ENCODE measurements around the gene NFYC.

Gene NFYC

GRCh38 chr1:40768146-40768990 is 76.9 kb downstream of the NFYC start:
- H3K4me2 ChIP-seq (ENCODE audit: low read length), result no peak overlapping the region
- no peaks in the 10 kb centered on the region for H3K9me3 ChIP-seq (replicated peaks; ENCODE audit: low read length)
- H3K4me1 ChIP-seq (ENCODE audit: control insufficient read depth, insufficient read depth, low read length), result no peaks in the 10 kb centered on the region
- no peak overlapping the region for H3K4me3 ChIP-seq (ENCODE audit: low read length)
- H3K27me3 ChIP-seq (ENCODE audit: control insufficient read depth, insufficient read depth, low read length), result no peaks in the 10 kb centered on the region
- peaks cover 48% of the 10 kb centered on the region for H3K36me3 ChIP-seq (ENCODE audit: insufficient read depth, low read length)
- no peak overlapping the region for H3K9ac ChIP-seq (ENCODE audit: low read depth, low read length)

DNA sequence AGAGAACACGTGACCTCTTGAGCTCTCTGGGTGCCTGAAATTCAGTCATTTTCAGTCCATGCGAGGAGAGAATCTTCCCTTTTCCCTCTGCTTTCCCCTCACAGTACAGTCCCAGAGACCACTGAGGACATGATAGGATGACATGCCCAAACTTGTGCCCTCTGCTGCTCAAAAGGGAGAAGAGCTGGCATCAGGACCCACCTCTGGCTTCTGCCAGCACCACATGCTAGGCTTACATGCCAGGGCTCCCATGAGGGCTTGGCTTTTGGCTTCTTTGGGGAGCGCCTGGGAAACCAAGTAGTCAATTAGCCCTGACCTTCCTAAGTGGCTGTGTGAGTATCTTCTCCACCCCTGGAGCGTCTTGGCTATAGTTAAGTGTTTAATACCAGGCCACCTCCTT is 78.3 kb downstream of the NFYC start:
- Histone ChIP-seq H3K36me3 (ENCODE audit: insufficient read depth, low read length) (peaks cover 36% of the 10 kb centered on the region), H3K9ac (ENCODE audit: low read depth, low read length) (no peak overlapping the region), H3K9me3 (replicated peaks; ENCODE audit: low read length) (no peaks in the 10 kb centered on the region), H3K4me2 (ENCODE audit: low read length) (no peak overlapping the region), H3K4me1 (ENCODE audit: control insufficient read depth, insufficient read depth, low read length) (no peaks in the 10 kb centered on the region), H3K4me3 (ENCODE audit: low read length) (no peak overlapping the region), H3K27me3 (ENCODE audit: control insufficient read depth, insufficient read depth, low read length) (no peaks in the 10 kb centered on the region)

GRCh38 chr1:40770296-40771070 is 79.0 kb downstream of the NFYC start:
- Histone ChIP-seq H3K4me2 (ENCODE audit: low read length) (no peak overlapping the region), H3K4me1 (ENCODE audit: control insufficient read depth, insufficient read depth, low read length) (no peaks in the 10 kb centered on the region), H3K27me3 (ENCODE audit: control insufficient read depth, insufficient read depth, low read length) (no peaks in the 10 kb centered on the region), H3K9ac (ENCODE audit: low read depth, low read length) (no peak overlapping the region), H3K9me3 (replicated peaks; ENCODE audit: low read length) (no peaks in the 10 kb centered on the region), H3K4me3 (ENCODE audit: low read length) (no peak overlapping the region), H3K36me3 (ENCODE audit: insufficient read depth, low read length) (peaks cover 33% of the 10 kb centered on the region)

DNA sequence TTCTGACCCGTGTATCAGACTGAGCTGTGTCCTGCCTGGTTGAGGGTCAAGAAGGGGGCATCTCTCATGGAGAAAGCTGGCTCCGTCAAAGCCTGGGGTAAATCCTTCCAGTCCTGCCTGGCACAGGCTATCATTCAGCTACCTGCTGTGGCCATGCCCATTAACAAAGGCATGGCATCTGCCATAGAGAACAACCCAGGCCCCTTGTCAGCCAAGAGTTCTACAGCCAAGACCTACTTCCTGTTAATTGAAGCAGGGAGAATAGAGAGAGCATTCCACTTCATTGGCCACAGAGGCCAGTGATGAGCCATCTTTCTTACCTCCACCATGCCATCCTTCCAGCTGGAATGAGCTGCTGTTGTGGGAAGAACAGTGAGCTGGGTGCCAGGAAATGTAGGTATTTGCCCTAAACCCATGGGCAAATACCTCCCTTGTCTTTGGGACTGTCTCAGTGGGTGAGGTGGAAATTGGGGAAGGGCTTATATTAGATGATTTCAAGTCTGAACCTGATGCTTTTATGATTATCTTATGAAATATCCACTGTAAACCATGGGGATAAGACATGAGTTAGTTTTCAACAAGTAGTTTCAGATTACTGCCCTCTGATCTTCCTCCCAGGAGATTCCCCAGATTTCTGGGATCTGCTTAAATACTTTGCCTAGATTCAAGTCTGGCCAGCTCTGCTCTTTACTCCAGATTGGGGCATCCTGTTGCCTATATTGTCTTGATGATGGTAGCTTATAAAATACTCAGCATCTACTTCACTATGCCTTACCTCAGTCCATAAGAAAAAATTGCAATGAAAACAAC is 80.8 kb downstream of the NFYC start:
- Histone ChIP-seq H3K4me3 (ENCODE audit: low read length) (no peak overlapping the region), H3K9me3 (replicated peaks; ENCODE audit: low read length) (no peaks in the 10 kb centered on the region), H3K4me1 (ENCODE audit: control insufficient read depth, insufficient read depth, low read length) (no peaks in the 10 kb centered on the region), H3K9ac (ENCODE audit: low read depth, low read length) (no peak overlapping the region), H3K36me3 (ENCODE audit: insufficient read depth, low read length) (peaks cover 22% of the 10 kb centered on the region), H3K27me3 (ENCODE audit: control insufficient read depth, insufficient read depth, low read length) (no peaks in the 10 kb centered on the region), H3K4me2 (ENCODE audit: low read length) (no peak overlapping the region)

GRCh38 chr1:40773748-40774265 is 82.3 kb downstream of the NFYC start:
- H3K36me3 ChIP-seq (ENCODE audit: insufficient read depth, low read length), result peaks cover 9% of the 10 kb centered on the region
- no peaks in the 10 kb centered on the region for H3K4me1 ChIP-seq (ENCODE audit: control insufficient read depth, insufficient read depth, low read length)
- no peak overlapping the region for H3K9ac ChIP-seq (ENCODE audit: low read depth, low read length)
- H3K27me3 ChIP-seq (ENCODE audit: control insufficient read depth, insufficient read depth, low read length), result no peaks in the 10 kb centered on the region
- H3K4me3 ChIP-seq (ENCODE audit: low read length), result no peak overlapping the region
- no peaks in the 10 kb centered on the region for H3K9me3 ChIP-seq (replicated peaks; ENCODE audit: low read length)
- no peak overlapping the region for H3K4me2 ChIP-seq (ENCODE audit: low read length)

DNA sequence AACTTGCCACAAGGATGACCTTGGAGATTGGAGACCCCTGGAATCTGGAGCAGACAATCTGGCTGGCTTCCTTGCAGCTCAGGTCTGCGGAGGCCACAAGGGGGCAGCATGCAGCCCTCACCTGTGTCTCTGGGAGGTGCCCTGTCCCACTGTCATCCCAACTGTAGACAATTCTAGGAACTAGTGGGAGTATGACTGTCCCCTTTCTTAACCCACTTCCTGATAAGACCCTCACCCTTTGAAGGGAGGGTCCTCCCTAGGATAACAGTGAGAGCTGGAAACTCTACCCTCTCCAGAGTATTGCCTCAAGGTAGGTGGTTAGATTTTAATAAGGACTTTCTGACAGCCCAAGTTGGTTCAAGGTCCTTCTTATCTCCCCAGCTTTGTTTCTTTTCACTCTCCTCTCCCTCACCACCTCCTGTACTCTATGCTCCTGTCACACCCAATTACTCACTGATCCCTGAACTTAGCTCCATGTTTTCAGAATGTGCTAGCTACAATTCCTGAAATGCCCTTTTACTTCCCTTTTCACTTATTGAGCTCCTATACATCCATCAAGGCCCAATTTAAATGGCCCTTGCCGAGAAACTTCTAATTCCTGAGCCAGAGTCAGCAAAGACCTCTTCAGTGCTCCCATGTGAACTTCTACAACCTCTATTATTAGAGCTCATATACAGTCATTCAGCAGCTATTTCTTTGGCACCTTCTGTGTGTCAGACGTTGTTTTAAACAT is 82.9 kb downstream of the NFYC start:
- no peaks in the 10 kb centered on the region for H3K4me1 ChIP-seq (ENCODE audit: control insufficient read depth, insufficient read depth, low read length)
- H3K27me3 ChIP-seq (ENCODE audit: control insufficient read depth, insufficient read depth, low read length), result no peaks in the 10 kb centered on the region
- no peak overlapping the region for H3K4me3 ChIP-seq (ENCODE audit: low read length)
- H3K9ac ChIP-seq (ENCODE audit: low read depth, low read length), result no peak overlapping the region
- no peaks in the 10 kb centered on the region for H3K9me3 ChIP-seq (replicated peaks; ENCODE audit: low read length)
- no peak overlapping the region for H3K4me2 ChIP-seq (ENCODE audit: low read length)
- peaks cover 8% of the 10 kb centered on the region for H3K36me3 ChIP-seq (ENCODE audit: insufficient read depth, low read length)

DNA sequence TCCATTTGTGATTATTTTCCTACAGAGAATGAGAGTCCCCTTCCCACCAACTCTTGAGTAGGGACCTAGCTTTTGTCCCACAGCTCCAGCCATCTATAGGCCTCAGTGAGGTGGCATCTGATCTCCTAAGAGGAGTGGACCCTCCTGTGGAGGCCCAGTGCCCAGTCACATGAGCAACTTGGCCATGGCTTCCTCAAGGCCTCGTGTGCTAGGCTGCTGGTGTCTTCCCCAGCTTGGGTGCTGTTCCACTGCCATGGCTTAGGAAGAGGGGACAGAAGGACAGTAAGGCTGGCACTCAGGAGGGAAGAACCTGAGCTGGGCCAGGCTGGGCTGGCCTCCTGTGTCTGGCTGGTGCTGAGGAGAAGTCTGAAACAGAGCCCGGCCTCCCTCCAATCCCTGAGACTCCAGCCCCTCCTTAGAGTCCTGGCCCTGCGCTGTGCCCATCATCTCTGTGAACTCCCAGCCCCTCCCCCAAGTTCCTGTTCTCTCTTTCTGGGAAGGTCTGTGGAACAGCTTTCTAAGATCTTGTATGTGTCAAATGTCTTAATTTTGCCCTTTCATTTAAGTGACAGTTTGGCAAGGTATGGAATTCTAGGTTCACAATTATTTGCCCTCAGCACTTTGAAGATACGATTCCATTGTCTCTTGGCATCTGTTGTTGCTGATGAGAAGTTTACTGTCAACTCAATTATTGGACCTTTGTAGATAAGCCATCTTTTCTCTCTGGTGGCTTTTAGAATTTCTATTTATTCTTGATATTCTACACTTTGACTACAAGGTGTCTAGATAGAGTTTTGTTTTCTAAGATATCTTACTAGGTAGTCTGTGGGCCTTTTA is 85.0 kb downstream of the NFYC start:
- Histone ChIP-seq H3K27me3 (ENCODE audit: control insufficient read depth, insufficient read depth, low read length) (no peaks in the 10 kb centered on the region), H3K9ac (ENCODE audit: low read depth, low read length) (no peak overlapping the region), H3K9me3 (replicated peaks; ENCODE audit: low read length) (no peaks in the 10 kb centered on the region), H3K36me3 (ENCODE audit: insufficient read depth, low read length) (no peaks in the 10 kb centered on the region), H3K4me2 (ENCODE audit: low read length) (no peak overlapping the region), H3K4me1 (ENCODE audit: control insufficient read depth, insufficient read depth, low read length) (no peaks in the 10 kb centered on the region), H3K4me3 (ENCODE audit: low read length) (no peak overlapping the region)

DNA sequence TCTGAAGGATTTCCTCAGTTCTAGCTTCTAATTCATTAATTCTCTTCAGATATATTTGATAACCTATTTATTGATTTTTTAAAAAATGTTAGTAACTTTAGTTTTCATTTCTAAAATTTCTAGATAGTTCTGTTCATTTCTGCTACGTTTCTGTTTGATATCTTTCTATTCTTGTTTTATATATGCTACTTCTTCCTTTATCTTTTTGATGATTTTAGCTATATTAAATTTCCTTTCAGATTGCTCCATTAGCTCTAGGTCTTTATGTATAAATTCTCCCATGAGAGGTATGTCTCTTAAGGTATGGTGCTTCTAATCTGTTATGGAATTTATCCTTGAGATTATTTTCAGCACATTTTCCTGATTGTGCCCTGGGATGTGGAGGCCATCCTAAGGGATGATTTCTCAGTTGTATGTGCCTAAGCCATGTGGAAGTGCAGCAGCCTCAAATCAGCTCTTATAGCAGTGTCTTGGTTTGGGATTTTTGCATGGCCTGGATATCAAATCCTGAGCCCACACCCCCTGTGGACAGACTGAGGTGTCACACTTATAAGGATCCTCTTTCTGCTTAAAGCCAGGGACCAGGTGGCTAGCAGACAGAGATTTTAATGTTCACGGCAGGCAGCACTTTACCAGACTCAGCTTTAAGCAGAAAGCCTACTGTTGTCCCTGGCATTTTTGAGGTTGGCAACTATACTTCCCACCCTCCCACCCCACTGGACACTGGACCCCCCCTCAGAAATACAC is 85.9 kb downstream of the NFYC start:
- no peaks in the 10 kb centered on the region for H3K36me3 ChIP-seq (ENCODE audit: insufficient read depth, low read length)
- no peaks in the 10 kb centered on the region for H3K27me3 ChIP-seq (ENCODE audit: control insufficient read depth, insufficient read depth, low read length)
- H3K9me3 ChIP-seq (replicated peaks; ENCODE audit: low read length), result no peaks in the 10 kb centered on the region
- H3K4me2 ChIP-seq (ENCODE audit: low read length), result no peak overlapping the region
- peaks cover 4% of the 10 kb centered on the region for H3K4me1 ChIP-seq (ENCODE audit: control insufficient read depth, insufficient read depth, low read length)
- H3K9ac ChIP-seq (ENCODE audit: low read depth, low read length), result no peak overlapping the region
- no peak overlapping the region for H3K4me3 ChIP-seq (ENCODE audit: low read length)

- Histone ChIP-seq H3K4me1 (ENCODE audit: control insufficient read depth, insufficient read depth, low read length) (peaks cover 14% of the 10 kb centered on the region), H3K9me3 (replicated peaks; ENCODE audit: low read length) (no peaks in the 10 kb centered on the region), H3K36me3 (ENCODE audit: insufficient read depth, low read length) (no peaks in the 10 kb centered on the region), H3K4me2 (ENCODE audit: low read length) (no peak overlapping the region), H3K4me3 (ENCODE audit: low read length) (no peak overlapping the region), H3K9ac (ENCODE audit: low read depth, low read length) (no peak overlapping the region), H3K27me3 (ENCODE audit: control insufficient read depth, insufficient read depth, low read length) (peaks cover 21% of the 10 kb centered on the region)
Measured at GRCh38 chr1:40780678-40781607, 89.4 kb downstream of the NFYC start.
